H7 (cell line): ENCODE data around the gene TNFAIP2. TPM values are rescaled to one million over a fixed set of nuclear protein-coding genes. Genes with fewer than 3 reads are reported as not detected.
A peak's percentile ranks its signal among the peaks of the same experiment; 100 is the strongest.

ENCODE experiments used
- DNase-seq: peaks from one replicate; pipeline ENCODE4 v3.0.0; 2012
- H3K27me3 ChIP-seq: 2 replicates; pipeline ENCODE4 v1.6.0; 2011; ENCODE audit warnings: mild to moderate bottlenecking, low read length; ENCODE audit not compliant: control insufficient read depth, insufficient read depth
- H3K36me3 ChIP-seq: replicated peaks from 2 replicates; pipeline ENCODE4 v1.5.1; 2011; ENCODE audit warnings: low read length; ENCODE audit not compliant: control insufficient read depth, insufficient read depth
- H3K4me3 ChIP-seq: 2 replicates; pipeline ENCODE4 v1.5.1; 2011; ENCODE audit warnings: low read depth, mild to moderate bottlenecking, control low read depth, low read length, moderate library complexity; ENCODE audit not compliant: insufficient read depth
- total RNA-seq: library from RNA; depleted of rRNA; stranded (reverse); fragments of >200 nt; shearing (Covaris generic); gene quantifications from 2 replicates; pipeline ENCODE4 v1.2.3, GENCODE V29; 2014; rRNA removed

The TNFAIP2 gene, protein sequence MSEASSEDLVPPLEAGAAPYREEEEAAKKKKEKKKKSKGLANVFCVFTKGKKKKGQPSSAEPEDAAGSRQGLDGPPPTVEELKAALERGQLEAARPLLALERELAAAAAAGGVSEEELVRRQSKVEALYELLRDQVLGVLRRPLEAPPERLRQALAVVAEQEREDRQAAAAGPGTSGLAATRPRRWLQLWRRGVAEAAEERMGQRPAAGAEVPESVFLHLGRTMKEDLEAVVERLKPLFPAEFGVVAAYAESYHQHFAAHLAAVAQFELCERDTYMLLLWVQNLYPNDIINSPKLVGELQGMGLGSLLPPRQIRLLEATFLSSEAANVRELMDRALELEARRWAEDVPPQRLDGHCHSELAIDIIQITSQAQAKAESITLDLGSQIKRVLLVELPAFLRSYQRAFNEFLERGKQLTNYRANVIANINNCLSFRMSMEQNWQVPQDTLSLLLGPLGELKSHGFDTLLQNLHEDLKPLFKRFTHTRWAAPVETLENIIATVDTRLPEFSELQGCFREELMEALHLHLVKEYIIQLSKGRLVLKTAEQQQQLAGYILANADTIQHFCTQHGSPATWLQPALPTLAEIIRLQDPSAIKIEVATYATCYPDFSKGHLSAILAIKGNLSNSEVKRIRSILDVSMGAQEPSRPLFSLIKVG
- total RNA-seq, result 30.1 and 38.7 TPM in 2 replicates

GRCh38 chr14:103122947-103123633 is at the start of gene TNFAIP2:
Gene TNFAIP2, plus strand, starts transcription at chr14:103123461. Its CDS starts 2,997 bp downstream, at chr14:103126458.
- H3K4me3 ChIP-seq, result peak within 1 kb of the TSS; percentile 49
- H3K36me3 ChIP-seq, result no peaks in the 10 kb centered on the region
- DNase-seq, result peak; percentile 89
- peaks cover 12% of the 10 kb centered on the region; the same call in 1 of the 2 replicates for H3K27me3 ChIP-seq

DNA sequence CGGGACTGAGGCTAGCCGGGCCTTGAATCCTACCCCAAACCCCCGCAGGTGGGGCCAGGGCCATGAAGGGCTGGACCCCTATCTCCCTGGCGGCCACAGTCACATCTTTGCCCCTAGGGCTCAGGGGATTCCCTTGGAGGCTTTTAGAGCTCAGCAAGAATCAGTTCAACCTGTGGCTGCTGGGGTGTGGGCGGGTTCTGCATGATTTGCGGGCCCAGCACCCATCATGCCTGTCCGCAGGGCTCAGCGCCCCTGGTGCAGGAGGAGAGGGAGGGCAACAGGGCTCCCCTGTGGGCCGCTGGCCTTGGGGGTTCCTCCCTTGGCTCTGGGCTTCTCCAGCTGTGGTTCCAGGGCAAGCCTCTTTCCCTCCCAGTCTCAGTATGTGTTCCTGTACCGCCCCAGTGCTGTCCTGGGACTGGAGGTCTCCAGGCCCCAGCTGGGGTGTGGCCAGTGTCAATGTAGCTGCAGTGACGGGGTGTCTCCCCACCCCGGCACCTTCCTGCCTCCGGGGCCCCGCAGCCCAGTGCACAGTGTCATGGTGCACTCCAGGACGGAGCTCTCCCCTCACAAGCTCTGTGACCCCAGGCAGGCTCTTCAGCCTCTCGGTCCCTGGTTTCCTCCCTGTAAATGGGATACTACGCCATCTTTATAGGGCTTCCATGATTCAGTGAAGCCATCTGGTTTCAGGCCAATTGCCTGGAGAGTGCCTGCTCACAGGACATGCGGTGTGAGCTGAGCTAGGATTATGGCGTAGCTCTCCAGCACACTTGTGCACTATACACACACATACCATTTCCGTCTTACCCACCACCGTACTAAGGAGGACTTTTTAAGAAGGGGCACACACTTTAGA is 49.2 kb upstream of the TNFAIP2 start:
- DNase-seq, result peak; percentile 49

DNA sequence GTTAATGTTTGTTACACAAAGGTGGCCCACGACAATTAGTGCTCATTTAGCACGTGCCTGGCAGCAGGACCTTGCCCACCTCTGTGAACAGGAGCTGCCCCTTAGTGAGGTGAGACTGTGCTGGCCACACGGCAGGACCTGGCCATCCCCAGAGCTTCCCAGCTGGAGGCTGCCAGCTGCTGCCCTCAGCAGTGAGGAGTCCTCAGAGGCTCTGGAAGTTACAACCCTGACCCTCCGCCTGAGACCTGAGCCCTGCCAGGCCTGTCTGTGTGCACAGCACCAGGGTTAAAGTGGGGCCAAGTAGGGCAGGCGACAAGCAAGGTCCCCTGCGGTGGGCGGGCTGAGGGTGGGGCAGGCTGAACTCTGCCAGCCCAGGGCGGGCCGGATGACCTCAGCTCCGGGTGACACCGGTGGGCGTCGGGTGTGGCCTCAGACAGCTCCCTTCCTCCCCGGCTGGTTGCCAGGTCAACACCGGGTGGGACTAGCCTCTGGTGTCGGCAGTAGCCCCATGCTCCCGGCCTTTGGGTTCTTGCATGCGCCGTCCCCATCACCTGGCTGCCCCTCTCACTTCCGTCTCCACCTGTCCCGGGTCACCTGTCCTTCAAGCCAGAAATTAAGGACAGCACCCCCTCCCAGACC is 48.4 kb upstream of the TNFAIP2 start:
- H3K27me3 ChIP-seq, result peaks cover 6% of the 10 kb centered on the region
- H3K4me3 ChIP-seq, result peak overlapping the region; percentile 64
- DNase-seq, result no peak
- no peaks in the 10 kb centered on the region for H3K36me3 ChIP-seq

More for the DNA sequence above, 49.2 kb upstream of the TNFAIP2 start:
- peaks cover 6% of the 10 kb centered on the region for H3K27me3 ChIP-seq
- H3K36me3 ChIP-seq, result no peaks in the 10 kb centered on the region
- no peak overlapping the region for H3K4me3 ChIP-seq

GRCh38 chr14:103078420-103078749 is 44.9 kb upstream of the TNFAIP2 start:
- Histone ChIP-seq H3K4me3 (no peak overlapping the region), H3K27me3 (peaks cover 11% of the 10 kb centered on the region), H3K36me3 (no peaks in the 10 kb centered on the region)
- DNase-seq, result peak; percentile 93

GRCh38 chr14:103078860-103079587 is 44.2 kb upstream of the TNFAIP2 start:
- H3K36me3 ChIP-seq, result no peaks in the 10 kb centered on the region
- no peak overlapping the region for H3K4me3 ChIP-seq
- peak; percentile 18 for DNase-seq
- H3K27me3 ChIP-seq, result peaks cover 14% of the 10 kb centered on the region

- Histone ChIP-seq H3K36me3 (no peaks in the 10 kb centered on the region), H3K4me3 (no peak overlapping the region), H3K27me3 (peaks cover 20% of the 10 kb centered on the region)
- DNase-seq, result peak; percentile 5
Observed at GRCh38 chr14:103081951-103082350, 41.3 kb upstream of the TNFAIP2 start.

DNA sequence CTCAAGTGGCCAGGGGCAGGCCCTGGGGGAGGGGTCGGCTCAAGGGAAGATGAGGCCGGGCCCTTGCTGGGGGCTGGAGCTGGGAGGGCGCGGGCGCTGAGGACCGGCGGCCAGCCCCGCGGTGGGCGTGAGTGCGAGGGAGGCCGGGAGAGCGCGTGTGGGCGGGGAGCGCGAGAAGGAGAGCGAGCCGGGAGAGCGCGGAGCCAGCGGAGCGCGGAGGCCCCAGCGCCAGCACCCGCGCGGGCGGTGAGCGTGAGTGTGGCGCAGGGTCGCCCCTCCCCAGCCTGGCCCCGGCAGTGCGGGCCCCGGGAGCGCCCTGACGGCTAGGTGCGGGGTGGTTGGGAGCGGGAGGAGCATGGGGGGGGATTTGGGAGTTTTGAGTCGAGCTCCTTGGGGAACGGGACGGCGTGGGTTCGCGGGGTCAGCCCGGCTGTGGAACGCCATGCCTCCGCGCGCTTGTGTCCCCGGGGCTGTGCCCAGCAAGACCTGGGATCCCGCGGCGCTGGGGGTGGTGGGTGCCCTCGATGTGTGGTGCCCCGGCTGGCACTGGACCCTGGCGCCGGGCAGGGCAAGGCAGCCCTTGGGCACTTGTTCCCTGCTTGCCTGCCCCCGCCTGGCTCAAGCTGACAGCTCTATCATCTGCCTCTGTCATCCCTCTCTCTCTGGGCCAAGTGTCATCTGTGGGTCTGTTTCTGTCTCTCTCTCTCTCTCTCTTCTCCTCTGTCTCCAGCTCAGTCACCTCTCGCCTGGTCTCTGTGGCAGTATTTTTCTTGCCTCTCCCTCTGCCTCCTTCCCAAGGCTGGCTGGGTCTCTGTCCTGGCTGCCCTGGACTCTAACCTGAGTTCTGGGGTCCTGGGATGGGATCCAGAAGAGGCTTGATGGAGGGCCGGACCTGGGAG is 39.0 kb upstream of the TNFAIP2 start, which contains the start of gene LBHD2:
Gene LBHD2, plus strand, starts transcription at position 190 of the 899 bp plus-strand sequence. CDS start 1,803 bp downstream, outside the sequence.
- H3K4me3 ChIP-seq, result peak within 1 kb of the TSS; percentile 25
- H3K36me3 ChIP-seq, result no peaks in the 10 kb centered on the region
- DNase-seq, result peak; percentile 87
- H3K27me3 ChIP-seq, result peaks cover 20% of the 10 kb centered on the region

DNA sequence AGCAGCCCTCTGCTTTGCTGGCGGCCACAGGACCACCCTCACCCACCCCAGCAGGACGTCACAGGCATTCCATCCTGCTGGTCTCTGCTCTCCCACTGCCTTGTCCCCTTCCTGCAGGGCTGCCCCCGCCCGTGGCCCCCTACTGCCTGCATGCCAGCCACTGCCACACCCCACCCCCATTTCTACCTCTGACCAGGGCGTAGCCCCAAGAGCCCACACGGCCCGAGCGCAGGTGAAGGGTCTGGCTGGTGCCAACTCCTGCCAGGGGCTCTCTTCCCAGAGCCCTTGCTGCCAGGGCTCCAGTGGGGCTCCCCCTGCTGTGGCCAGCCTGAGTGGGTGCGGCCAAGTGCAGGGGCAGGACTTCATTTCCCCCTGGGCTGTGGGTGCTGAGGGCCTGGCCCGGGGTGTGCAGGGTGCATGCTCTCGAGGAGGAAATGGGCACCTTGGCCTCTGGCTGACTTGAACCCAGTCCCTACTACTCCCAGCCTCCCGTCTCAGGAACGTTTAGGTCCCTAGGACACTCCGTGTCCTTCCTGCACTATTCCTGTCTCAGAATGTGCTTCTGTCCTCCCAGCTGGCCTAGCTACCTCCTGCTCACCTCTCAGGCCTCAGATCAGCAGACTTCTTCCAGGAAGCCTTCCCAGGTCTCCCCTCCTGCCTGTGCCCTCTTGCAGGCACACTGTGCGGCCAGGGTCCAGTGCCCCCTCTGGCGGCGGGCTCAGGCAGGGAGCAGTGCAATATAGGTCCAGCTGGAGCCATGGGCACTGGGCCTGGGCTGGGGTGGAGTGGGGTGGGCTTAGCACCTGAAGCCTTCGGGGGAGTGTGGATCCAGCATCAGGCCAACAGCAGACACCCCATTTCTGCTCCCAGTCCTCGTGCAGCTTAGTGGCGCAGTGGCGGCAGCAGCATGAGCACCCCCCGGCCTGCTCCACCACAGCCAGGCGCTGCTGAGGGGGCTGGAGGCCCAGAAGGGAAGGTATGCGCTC is 37.9 kb upstream of the TNFAIP2 start:
- Histone ChIP-seq H3K27me3 (peaks cover 20% of the 10 kb centered on the region), H3K36me3 (no peaks in the 10 kb centered on the region), H3K4me3 (no peak overlapping the region)
- DNase-seq, result peak; percentile 92

DNA sequence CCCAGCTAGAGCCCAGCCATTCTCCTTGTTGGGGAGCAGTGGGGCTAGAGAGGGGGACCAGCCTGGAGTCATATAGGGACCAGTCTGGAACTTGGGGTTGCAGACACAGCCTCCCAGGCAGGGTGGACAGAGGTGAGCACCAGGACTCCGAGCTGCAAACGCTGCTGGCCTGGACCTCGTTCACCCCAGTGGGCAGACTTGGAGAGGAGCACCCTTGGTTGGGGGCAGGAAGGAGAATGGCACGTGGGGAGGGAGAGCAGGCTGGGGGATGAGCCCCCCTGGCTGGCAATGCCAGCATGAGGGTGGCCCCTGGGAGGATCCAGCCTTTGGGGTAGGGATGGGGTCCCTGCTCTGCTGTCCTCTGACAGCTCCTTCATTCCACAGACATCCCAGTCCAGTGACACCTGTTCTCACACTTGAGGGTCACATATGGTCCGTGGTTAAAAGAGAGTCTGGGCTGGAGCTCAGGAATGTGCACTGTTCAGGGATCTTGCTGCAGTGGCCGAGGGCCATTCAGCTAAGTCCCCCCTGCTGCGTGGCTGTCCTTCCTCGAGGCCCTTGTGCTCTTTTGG is 36.4 kb upstream of the TNFAIP2 start:
- DNase-seq, result peak; percentile 41
- Histone ChIP-seq H3K36me3 (no peaks in the 10 kb centered on the region), H3K4me3 (no peak overlapping the region), H3K27me3 (peaks cover 24% of the 10 kb centered on the region)

DNA sequence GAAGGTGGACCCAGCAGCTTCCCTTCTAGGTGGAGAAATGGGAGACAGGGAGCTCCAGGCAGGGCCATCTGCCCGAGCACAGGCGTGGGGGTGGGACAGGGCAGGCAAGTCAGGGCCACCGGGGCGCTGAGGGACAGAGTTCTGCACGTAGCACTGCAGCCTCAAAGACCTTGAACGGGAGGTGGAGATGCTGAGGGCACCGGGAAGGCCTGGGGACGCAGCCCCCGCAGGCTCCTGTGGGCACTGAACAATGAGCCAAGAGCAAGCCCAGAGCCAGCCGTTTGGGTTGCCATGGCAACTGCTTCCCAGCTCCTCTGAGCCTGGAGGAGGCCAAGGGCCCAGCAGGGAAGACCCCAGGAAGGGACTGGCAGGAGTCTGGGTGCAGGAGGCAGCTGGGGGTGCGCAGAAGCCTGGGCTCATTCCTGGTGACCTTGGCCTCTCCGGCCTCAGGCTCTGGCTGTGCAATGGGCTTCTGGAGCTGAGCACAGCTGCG is 35.9 kb upstream of the TNFAIP2 start:
- peaks cover 24% of the 10 kb centered on the region for H3K27me3 ChIP-seq
- H3K4me3 ChIP-seq, result no peak overlapping the region
- H3K36me3 ChIP-seq, result no peaks in the 10 kb centered on the region
- DNase-seq, result peak; percentile 83

DNA sequence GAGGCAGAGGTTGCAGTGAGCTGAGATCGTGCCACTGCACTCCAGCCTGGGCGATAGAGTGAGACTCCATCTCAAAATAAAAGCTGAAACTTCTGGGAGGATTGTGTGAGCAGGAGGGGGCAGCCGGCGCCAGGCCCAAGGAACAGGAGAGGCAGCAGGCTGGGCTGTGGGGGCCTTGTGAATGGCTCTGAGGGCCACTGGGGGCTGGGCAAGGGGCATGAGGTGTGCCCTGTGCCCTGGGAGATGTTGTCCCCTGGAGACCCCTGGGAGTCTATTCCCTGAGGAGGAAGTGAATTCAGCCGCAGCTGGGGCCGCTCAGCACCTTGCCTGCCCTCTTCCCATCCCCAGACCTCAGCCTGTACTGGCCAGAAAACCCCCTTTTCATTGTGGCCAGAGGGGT is 34.3 kb upstream of the TNFAIP2 start:
- peaks cover 19% of the 10 kb centered on the region for H3K27me3 ChIP-seq
- no peaks in the 10 kb centered on the region for H3K36me3 ChIP-seq
- DNase-seq, result no peak
- no peak overlapping the region for H3K4me3 ChIP-seq
